Astrocyte of the cerebellum (primary cell): Measurements from ENCODE around the gene NR2F1-AS1.

Experiments used
- DNase-seq: peaks from one replicate; pipeline ENCODE4 v3.0.0-alpha.2; 2011; ENCODE audit warnings: low read depth
- H3K4me3 ChIP-seq: 2 replicates; pipeline ENCODE4 v1.5.1; 2011; ENCODE audit warnings: mild to moderate bottlenecking, low read depth, low read length, moderate library complexity
- CTCF ChIP-seq: IDR thresholded peaks from 2 replicates; pipeline ENCODE4 v1.5.1; 2012; ENCODE audit warnings: low read length, low read depth, moderate library complexity, mild to moderate bottlenecking; ENCODE audit errors: missing control alignments
- in situ Hi-C: cut with HindIII; loops from 2 replicates; pipeline ENCODE4 v1.10.0; 2017; ENCODE audit warnings: low sequenced_read_pairs

Gene NR2F1-AS1

DNA sequence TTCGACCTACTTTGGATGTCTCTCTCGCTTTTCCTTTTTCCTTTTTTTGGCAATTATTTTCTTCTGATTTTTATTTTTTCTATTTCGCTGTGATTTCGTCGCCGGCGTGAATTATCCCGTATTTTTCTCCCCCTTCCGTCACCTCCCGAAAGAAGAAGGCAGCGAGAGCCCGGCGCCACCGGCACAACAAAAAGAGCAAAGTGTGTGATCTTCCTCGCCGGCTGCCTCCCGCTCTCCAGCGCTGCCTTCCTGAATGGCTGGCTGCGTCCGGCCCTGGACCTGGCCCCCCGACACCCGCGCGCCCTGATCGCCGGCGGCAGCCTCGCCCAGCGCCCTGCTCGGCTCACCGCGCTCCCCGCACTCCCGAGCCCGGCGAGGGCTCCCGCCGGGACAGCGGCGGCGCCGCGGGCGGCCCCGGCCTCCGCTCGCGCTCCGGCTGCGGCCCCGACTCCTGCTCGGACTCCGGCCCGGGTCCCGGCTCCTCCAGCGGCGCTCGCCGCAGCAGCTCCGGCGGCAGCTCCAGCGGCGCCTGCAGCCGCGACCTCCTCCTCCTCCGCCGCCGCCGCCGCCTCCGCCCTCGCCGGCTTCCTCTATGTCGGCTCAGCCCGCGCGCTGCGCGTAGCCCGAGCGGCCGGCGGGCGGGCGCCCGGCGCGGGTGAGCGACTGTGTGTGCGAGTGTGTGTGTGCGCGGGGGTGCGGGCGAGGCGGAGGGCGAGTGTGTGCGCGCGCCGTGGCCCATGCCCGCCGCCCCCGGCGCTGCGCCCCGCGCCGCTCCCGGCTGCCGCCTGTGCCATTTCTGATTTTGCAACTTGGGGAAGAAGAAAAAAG lies 3.0 kb upstream of the NR2F1-AS1 start:
- H3K4me3 ChIP-seq: peak overlapping the region; percentile 98
- no peak for TF ChIP-seq CTCF
- DNase-seq: no peak
- in situ Hi-C loops: no loop called here

DNA sequence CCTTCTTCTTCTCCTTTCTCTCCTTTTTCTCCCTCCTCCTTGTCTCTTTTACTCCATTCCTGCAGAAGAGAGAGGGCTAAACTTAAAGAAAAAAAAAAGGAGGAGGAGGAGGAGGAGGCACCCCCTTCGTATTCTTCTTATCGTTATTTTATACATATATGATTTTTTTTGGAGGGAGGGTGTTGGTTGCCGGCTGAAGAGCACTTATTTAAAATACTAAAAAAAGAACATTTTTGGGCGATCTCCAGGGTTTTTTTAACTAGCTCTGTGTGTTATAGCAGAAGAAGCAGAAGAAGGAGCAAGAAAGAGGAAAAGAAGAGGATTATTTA lies 2.4 kb upstream of the NR2F1-AS1 start:
- no peak for DNase-seq
- H3K4me3 ChIP-seq: peak overlapping the region; percentile 98
- TF ChIP-seq CTCF: no peak
- in situ Hi-C loops: no loop called here

DNA sequence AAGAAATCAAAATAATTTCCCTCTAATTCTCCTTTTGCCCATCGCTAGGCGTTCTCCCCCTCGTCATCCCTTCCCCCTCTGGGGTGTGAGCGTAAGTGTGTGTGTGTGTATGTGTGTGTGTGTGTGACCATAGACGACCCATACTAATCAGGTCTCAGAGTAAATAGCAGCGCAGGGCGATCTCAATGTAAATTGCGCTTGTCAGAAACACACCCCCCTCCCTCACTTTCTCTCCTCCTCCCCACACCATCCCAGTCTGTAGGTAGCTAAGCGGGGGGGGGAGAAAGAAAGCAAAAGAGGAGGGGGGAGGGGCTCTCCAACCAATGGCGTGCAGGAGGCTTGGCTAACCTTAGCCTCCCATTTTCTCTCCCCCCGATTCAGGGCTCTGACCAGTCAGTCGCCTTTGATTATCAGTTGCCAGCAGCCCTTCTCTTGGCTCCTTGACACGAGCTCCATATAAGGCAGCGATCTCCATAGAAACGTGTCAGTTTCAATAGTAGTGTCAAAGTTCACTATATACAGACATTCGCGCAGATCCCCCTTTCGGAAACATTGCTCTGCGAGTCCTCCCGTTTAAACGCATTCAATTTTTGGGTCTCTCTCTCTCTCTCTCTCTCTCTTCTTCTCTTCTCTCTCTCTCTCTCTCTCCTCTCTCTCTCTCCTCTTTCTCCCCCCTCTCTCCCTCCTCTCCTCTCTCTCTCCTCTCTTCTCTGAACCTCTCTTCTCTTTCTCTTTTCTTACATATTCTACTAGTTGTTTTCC lies 1.8 kb upstream of the NR2F1-AS1 start, which contains the start of gene NR2F1:
Gene NR2F1 (plus strand): TSS at position 546 of the 762 bp plus-strand sequence. CDS start 1,802 bp downstream, outside the sequence.
- peak; percentile 97 for DNase-seq
- peak within 1 kb of the TSS; percentile 98 for H3K4me3 ChIP-seq
- in situ Hi-C loops: no loop called here
- TF ChIP-seq CTCF: no peak

GRCh38 chr5:93582167-93582462 lies 1.1 kb upstream of the NR2F1-AS1 start:
- TF ChIP-seq CTCF: no peak
- DNase-seq: no peak
- peak overlapping the region; percentile 98 for H3K4me3 ChIP-seq
- in situ Hi-C loops: no loop called here

DNA sequence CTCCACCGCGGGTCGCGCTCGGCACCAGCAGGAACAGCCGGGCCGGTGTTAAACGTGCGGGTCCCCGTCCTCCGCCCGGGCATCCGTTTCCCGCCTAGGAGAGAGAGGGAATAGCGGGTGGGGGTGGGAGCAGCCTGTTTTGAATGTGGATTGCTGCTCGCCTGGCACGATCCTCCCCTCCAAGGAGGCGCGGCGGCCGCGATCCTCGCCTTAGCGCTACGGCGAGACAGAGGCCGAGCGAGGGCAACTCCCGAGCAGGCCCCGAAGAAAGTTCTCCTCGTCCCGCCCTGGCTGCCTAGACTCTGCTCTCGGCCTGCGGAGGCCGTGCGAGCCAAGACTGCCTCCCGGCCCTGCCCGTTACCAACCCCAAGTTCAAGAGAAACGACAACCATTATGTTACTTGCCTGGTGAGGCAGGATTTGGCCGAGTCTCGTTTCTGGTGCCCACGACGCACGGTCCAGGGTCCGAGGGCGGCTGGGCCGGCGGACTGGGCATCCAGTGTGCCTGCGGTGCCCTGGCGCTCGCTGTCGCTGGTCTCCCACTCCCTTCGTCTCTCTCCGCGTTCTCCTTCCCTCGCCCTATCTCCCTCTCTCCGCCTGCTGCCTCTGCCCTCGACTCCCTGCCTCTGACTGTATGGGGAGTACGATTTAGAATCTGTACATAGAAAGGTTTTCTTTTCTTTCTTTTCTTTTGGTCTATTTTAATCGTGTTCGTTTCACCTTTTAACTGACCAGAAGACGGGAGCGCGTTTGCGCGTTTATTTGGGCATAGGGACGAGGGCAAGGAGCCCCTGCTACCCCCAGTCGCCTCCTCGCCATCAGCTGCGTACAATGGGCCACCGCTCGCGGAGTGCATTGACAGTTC lies 724 bp downstream of the NR2F1-AS1 start:
- in situ Hi-C loops: no loop called here
- DNase-seq: no peak
- H3K4me3 ChIP-seq: peak overlapping the region; percentile 98
- no peak for TF ChIP-seq CTCF

DNA sequence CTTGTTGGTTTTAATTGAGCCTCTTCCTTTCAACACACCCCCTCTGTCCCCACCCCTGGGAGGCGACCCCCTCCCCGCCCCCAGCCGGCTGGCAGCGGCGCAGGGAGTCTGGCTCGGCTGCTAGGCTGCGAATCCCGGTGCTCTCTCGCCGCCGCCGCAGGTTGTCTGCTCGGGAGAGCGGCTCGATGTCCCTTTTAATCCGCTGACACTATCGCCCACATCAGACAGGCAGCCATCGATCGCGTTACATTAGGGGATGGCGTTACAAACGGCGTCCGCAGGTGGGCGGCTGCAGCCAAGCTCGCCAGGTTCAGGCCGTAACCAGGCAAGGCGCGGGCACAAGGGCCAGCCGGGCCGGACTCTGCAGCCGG lies 1.3 kb downstream of the NR2F1-AS1 start:
- peak overlapping the region; percentile 98 for H3K4me3 ChIP-seq
- in situ Hi-C loops: no loop called here
- DNase-seq: no peak
- no peak for TF ChIP-seq CTCF
